H1 (cell line): ENCODE data around the gene ZNF429. TPM values are rescaled to one million over a fixed set of nuclear protein-coding genes. Genes with fewer than 3 reads are reported as not detected.
A peak's percentile ranks its signal among the peaks of the same experiment; 100 is the strongest.

Experiments
- ASH2L ChIP-seq: fragments of 200-600, 300-600 bp; sonication (generic); IDR thresholded peaks from one replicate; pipeline ENCODE4 v1.7.1; 2017; ENCODE audit warnings: low read length
- ATF2 ChIP-seq: IDR thresholded peaks from 2 replicates; pipeline ENCODE4 v1.6.1; 2012; ENCODE audit warnings: low read length, inconsistent platforms
- BACH1 ChIP-seq: IDR thresholded peaks from 2 replicates; pipeline ENCODE4 v1.6.1; 2012; ENCODE audit warnings: low read length, improper control_type of control experiment
- CBX8 ChIP-seq: fragments of 300-800, 300-1000 bp; sonication (generic); IDR thresholded peaks from 2 replicates; pipeline ENCODE4 v1.7.1; 2016; ENCODE audit warnings: low read depth, low read length, borderline replicate concordance
- CEBPB ChIP-seq: IDR thresholded peaks from 2 replicates; pipeline ENCODE4 v1.6.1; 2012; ENCODE audit warnings: low read depth, low read length
- CHD1 ChIP-seq: IDR thresholded peaks from 2 replicates; pipeline ENCODE4 v1.6.1; 2012; ENCODE audit warnings: low read depth, low read length, improper control_type of control experiment
- CTBP2 ChIP-seq: IDR thresholded peaks from 2 replicates; pipeline ENCODE4 v1.7.0; 2011; ENCODE audit warnings: borderline replicate concordance, mild to moderate bottlenecking, moderate library complexity, mixed read lengths, low read length; ENCODE audit not compliant: insufficient read depth, insufficient read length
- EZH2 ChIP-seq: fragments of 200-600 bp; sonication (generic); IDR thresholded peaks from 2 replicates; pipeline ENCODE4 v1.7.1; 2012; ENCODE audit warnings: low read depth, mild to moderate bottlenecking, moderate library complexity, low read length, inconsistent platforms; ENCODE audit not compliant: severe bottlenecking
- HDAC2 ChIP-seq, 2 experiments: fragments of 300-600 bp in 1 of 2; sonication (generic) in 1 of 2; IDR thresholded peaks; 2 replicates each; pipeline ENCODE4 v1.6.1; 2011 to 2012; ENCODE audit warnings: low read depth in 2 of 2, low read length in 2 of 2, mild to moderate bottlenecking in 2 of 2, moderate library complexity in 2 of 2, borderline replicate concordance in 1 of 2, inconsistent platforms in 1 of 2
- JUN ChIP-seq: IDR thresholded peaks from 2 replicates; pipeline ENCODE4 v1.6.1; 2011; ENCODE audit warnings: low read depth, mild to moderate bottlenecking, improper control_type of control experiment, low read length
- KDM4A ChIP-seq: IDR thresholded peaks from one replicate; pipeline ENCODE4 v1.7.1; 2012; ENCODE audit warnings: low read depth, mild to moderate bottlenecking, moderate library complexity, low read length, inconsistent platforms; ENCODE audit not compliant: severe bottlenecking
- KDM5A ChIP-seq: fragments of 200-600 bp; IDR thresholded peaks from 2 replicates; pipeline ENCODE4 v1.7.1; 2012; ENCODE audit warnings: mild to moderate bottlenecking, low read length, inconsistent platforms, mixed read lengths
- POLR2A ChIP-seq, 2 experiments: IDR thresholded peaks; 1 replicate in 1 of 2; 2 replicates in 1 of 2; pipeline ENCODE4 v1.6.1; 2011; ENCODE audit warnings: low read depth in 2 of 2, low read length in 2 of 2, mild to moderate bottlenecking in 2 of 2; ENCODE audit errors: control extremely low read depth in 1 of 2
- POU5F1 ChIP-seq: IDR thresholded peaks from 2 replicates; pipeline ENCODE4 v1.6.1; 2011; ENCODE audit warnings: low read depth, mild to moderate bottlenecking, low read length, moderate library complexity
- RFX5 ChIP-seq: IDR thresholded peaks from 2 replicates; pipeline ENCODE4 v1.6.1; 2011; ENCODE audit warnings: low read depth, low read length, improper control_type of control experiment, borderline replicate concordance
- RNF2 ChIP-seq: fragments of 200-900, 300-1000 bp; sonication (generic); IDR thresholded peaks from 2 replicates; pipeline ENCODE4 v1.7.1; 2016; ENCODE audit warnings: borderline replicate concordance, low read depth, mild to moderate bottlenecking, antibody characterized with exemption, low read length; ENCODE audit not compliant: poor library complexity, severe bottlenecking; ENCODE audit errors: missing control alignments
- SIN3A ChIP-seq, 2 experiments: IDR thresholded peaks in 1 of 2; conservative IDR thresholded peaks in 1 of 2; 2 replicates each; pipeline ENCODE4 v1.6.1; 2011 to 2012; ENCODE audit warnings: low read length in 2 of 2, improper control_type of control experiment in 1 of 2, low read depth in 1 of 2, mild to moderate bottlenecking in 1 of 2
- SIX5 ChIP-seq: IDR thresholded peaks from 2 replicates; pipeline ENCODE4 v1.6.1; 2011; ENCODE audit warnings: mild to moderate bottlenecking, low read depth, low read length
- TAF1 ChIP-seq: IDR thresholded peaks from 2 replicates; pipeline ENCODE4 v1.6.1; 2011; ENCODE audit warnings: mild to moderate bottlenecking, low read depth, low read length
- TBP ChIP-seq: IDR thresholded peaks from 2 replicates; pipeline ENCODE4 v1.6.1; 2011; ENCODE audit warnings: low read depth, low read length, improper control_type of control experiment
- TCF12 ChIP-seq: IDR thresholded peaks from 2 replicates; pipeline ENCODE4 v1.6.1; 2011; ENCODE audit warnings: low read depth, mild to moderate bottlenecking, low read length
- USF2 ChIP-seq: IDR thresholded peaks from 2 replicates; pipeline ENCODE4 v1.6.1; 2011; ENCODE audit warnings: low read length, improper control_type of control experiment
- YY1 ChIP-seq: IDR thresholded peaks from 2 replicates; pipeline ENCODE4 v1.6.1; 2011; ENCODE audit warnings: low read depth, mild to moderate bottlenecking, low read length
- polyA plus RNA-seq, 7 experiments: library from polyadenylated mRNA; depleted of rRNA in 3 of 7; stranded (reverse) in 5 of 7; unstranded in 2 of 7; fragments of >200 nt in 5 of 7; fragments of 200-250 nt in 2 of 7; gene quantifications; 1 replicate in 5 of 7; 2 replicates in 1 of 7; 4 replicates in 1 of 7; pipeline versions ENCODE4 v1.2.1 to v1.2.3, GENCODE V29; 2011 to 2013; ENCODE audit warnings: missing spikeins in 2 of 7, mixed read lengths in 2 of 7
- total RNA-seq: library from RNA; stranded (reverse); fragmentation: NEBNext Ultra II Directional; extraction: Animal tissue kit (Norgen Biotek cat#: 25700); gene quantifications from 2 replicates; pipeline ENCODE4 v1.2.1, GENCODE V29; 2021

ZNF429 gene
- total and polyA plus RNA-seq, 2 of the 8 experiments (the other 6 are each of a cell fraction or from before 2014, with no cell fraction given), result 10.9 to 15.0 TPM

GRCh38 chr19:21474671-21475181 is 30.7 kb upstream of the ZNF429 start (continued):
- TF ChIP-seq JUN, result no peak
- TF ChIP-seq POLR2A (IDR thresholded peaks at IDR 0.05; ENCODE audit: control extremely low read depth in 1 of 2, low read depth in 2 of 2, low read length in 2 of 2), result peak; percentile 80 to 97
- peak; percentile 89 for TF ChIP-seq TBP
- no peak for TF ChIP-seq CTBP2
- no peak for TF ChIP-seq ASH2L
- no peak for TF ChIP-seq TCF12
- TF ChIP-seq KDM4A, result peak; percentile 37
- no peak for TF ChIP-seq BACH1
- no peak for TF ChIP-seq CBX8
- no peak for TF ChIP-seq SIX5
- peak in 1 of 2 experiments; percentile 52; a peak in 1 of 4 replicates for TF ChIP-seq SIN3A (conservative IDR thresholded peaks at IDR 0.05 in 1 of 2, IDR thresholded peaks at IDR 0.05 in 1 of 2; ENCODE audit: low read depth in 1 of 2, low read length in 2 of 2)
- TF ChIP-seq CHD1, result no peak
- peak; percentile 94 for TF ChIP-seq YY1
- TF ChIP-seq HDAC2 (IDR thresholded peaks at IDR 0.05; ENCODE audit: borderline replicate concordance in 1 of 2, low read depth in 2 of 2, low read length in 2 of 2), result no peak
- no peak for TF ChIP-seq RFX5
- TF ChIP-seq EZH2, result no peak
- TF ChIP-seq ATF2, result no peak
- TF ChIP-seq RNF2, result no peak
- TF ChIP-seq POU5F1, result no peak
- TF ChIP-seq TAF1, result peak; percentile 96
- TF ChIP-seq CEBPB, result no peak
- TF ChIP-seq USF2, result peak; percentile 35; the same call in 1 of the 2 replicates
- no peak for TF ChIP-seq KDM5A
